Gastroesophageal sphincter (tissue), 4 donors: ENCODE measurements around the gene KTN1. TPM values are rescaled to one million over a fixed set of nuclear protein-coding genes. Genes with fewer than 3 reads are reported as not detected.

ENCODE experiments used
- ATAC-seq: fragments of 150-250 bp; one replicate; pipeline ENCODE4 v1.9.1; 2016; ENCODE audit warnings: mild to moderate bottlenecking, moderate library complexity
- H3K27ac ChIP-seq, 4 donors: fragments of 200-600 bp; sonication (generic) in 3 of 4; 1 replicate in 3 of 4; 2 replicates in 1 of 4; pipeline ENCODE4 v1.5.1; 2016 to 2019
- H3K27me3 ChIP-seq: fragments of 200-600 bp; sonication (generic); one replicate; pipeline ENCODE4 v1.5.1; 2019
- H3K36me3 ChIP-seq, 2 donors: fragments of 200-600 bp; sonication (generic); one replicate each; pipeline ENCODE4 v1.5.1; 2019; ENCODE audit warnings: control low read depth in 1 of 2
- H3K4me1 ChIP-seq, 3 donors: fragments of 200-600 bp; sonication (generic); 1 replicate in 2 of 3; 2 replicates in 1 of 3; pipeline ENCODE4 v1.5.1; 2016 to 2019; ENCODE audit warnings: control low read depth in 2 of 3
- H3K4me3 ChIP-seq, 2 donors: fragments of 200-600 bp; sonication (generic); one replicate each; pipeline ENCODE4 v1.5.1; 2019; ENCODE audit warnings: mild to moderate bottlenecking in 1 of 2, moderate library complexity in 1 of 2
- H3K9me3 ChIP-seq, 3 donors: fragments of 200-600 bp; sonication (generic); one replicate each; pipeline ENCODE4 v1.5.1; 2017 to 2019; ENCODE audit warnings: control low read depth in 2 of 3
- EP300 ChIP-seq: sonication (generic); formaldehyde crosslinking; IDR thresholded peaks from one replicate; pipeline ENCODE4 v1.6.1; 2017; ENCODE audit warnings: antibody characterized with exemption, mild to moderate bottlenecking
- POLR2A ChIP-seq, 2 donors: fragments of 450-650 bp; IDR thresholded peaks; one replicate each; pipeline ENCODE4 v1.6.1; 2017; ENCODE audit warnings: antibody characterized with exemption in 2 of 2, mild to moderate bottlenecking in 2 of 2, moderate library complexity in 1 of 2
- POLR2AphosphoS5 ChIP-seq: sonication (generic); formaldehyde crosslinking; IDR thresholded peaks from one replicate; pipeline ENCODE4 v1.6.1; 2017; ENCODE audit warnings: antibody characterized with exemption
- WGBS, 2 donors: methylation state at CpG; one replicate each; pipeline ENCODE4 v1.1.5; 2018; ENCODE audit warnings: low coverage in 1 of 2; 5-methylcytosine and 5-hydroxymethylcytosine counted together
- total RNA-seq, 4 donors: library from RNA; depleted of rRNA; stranded (reverse); fragments of >200 nt; gene quantifications; one replicate each; pipeline ENCODE4 v1.1.0, GENCODE V29; 2016
- TF ChIP-seq, protein P1 (sequence below), 4 experiments: fragments of 200-600 bp in 2 of 4; fragments of 450-650 bp in 2 of 4; sonication (generic) in 1 of 4; IDR thresholded peaks; one replicate each; pipeline ENCODE4 v1.5.1; 2017 to 2019; ENCODE audit warnings: antibody characterized with exemption in 4 of 4, mild to moderate bottlenecking in 2 of 4, moderate library complexity in 2 of 4

Gene KTN1
- total RNA-seq, 4 donors from 2014 or later = 144 to 204 (median 171) TPM

DNA sequence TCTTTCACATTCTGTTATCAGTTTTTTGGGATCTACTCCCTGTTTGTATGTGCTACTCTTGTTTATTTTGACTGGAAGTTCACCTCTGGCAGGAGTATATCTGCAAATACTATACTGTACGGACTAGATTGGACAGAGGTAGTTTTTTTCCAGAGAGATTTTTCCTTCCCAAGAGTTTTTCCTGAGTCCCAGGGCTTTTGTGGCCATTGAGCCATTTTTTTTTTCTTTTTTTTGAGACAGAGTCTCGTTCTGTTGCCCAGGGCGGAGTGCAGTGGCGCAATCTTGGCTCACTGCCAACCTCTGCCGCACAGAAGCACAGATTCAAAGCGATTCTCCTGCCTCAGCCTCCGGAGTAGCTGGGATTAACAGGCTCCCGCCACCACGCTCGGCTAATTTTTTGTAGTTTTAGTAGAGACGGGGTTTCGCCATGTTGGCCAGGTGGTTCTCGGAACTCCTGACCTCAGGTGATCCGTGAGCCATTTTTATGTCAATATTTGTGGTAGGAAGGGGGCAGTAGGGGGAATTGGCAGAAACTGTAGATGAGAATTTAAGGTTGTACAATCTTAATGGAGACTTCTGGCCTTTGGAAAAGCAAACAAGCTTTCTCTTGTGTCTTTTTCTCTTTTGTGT, 19.4 kb downstream of the KTN1 start:
- no peak for ATAC-seq
- H3K4me3 ChIP-seq = no peak overlapping the region
- peaks cover 0 to 29% (median 2%) of the 10 kb centered on the region in 3 donors for H3K4me1 ChIP-seq
- no peaks in the 10 kb centered on the region for H3K36me3 ChIP-seq
- no peak overlapping the region for H3K27ac ChIP-seq
- H3K9me3 ChIP-seq = no peaks in the 10 kb centered on the region
- WGBS, 2 donors = 81% methylated on average over 4 to 8 of the region's 14 CpGs
- H3K27me3 ChIP-seq = no peaks in the 10 kb centered on the region
- TF ChIP-seq POLR2AphosphoS5 = no peak
- TF ChIP-seq EP300 = no peak
- TF ChIP-seq POLR2A (IDR thresholded peaks at IDR 0.05) = no peak
- TF ChIP-seq, protein P1, sequence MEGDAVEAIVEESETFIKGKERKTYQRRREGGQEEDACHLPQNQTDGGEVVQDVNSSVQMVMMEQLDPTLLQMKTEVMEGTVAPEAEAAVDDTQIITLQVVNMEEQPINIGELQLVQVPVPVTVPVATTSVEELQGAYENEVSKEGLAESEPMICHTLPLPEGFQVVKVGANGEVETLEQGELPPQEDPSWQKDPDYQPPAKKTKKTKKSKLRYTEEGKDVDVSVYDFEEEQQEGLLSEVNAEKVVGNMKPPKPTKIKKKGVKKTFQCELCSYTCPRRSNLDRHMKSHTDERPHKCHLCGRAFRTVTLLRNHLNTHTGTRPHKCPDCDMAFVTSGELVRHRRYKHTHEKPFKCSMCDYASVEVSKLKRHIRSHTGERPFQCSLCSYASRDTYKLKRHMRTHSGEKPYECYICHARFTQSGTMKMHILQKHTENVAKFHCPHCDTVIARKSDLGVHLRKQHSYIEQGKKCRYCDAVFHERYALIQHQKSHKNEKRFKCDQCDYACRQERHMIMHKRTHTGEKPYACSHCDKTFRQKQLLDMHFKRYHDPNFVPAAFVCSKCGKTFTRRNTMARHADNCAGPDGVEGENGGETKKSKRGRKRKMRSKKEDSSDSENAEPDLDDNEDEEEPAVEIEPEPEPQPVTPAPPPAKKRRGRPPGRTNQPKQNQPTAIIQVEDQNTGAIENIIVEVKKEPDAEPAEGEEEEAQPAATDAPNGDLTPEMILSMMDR (IDR thresholded peaks at IDR 0.05) = no peak

- no peak for ATAC-seq
- H3K4me1 ChIP-seq = peaks cover 2 to 44% (median 2%) of the 10 kb centered on the region in 3 donors
- 59 to 86% methylated on average over 3 to 5 of the region's 5 CpGs for WGBS, 2 donors
- no peaks in the 10 kb centered on the region for H3K9me3 ChIP-seq
- H3K27ac ChIP-seq = no peak overlapping the region
- TF ChIP-seq POLR2AphosphoS5 (no peak), POLR2A (IDR thresholded peaks at IDR 0.05) (no peak), EP300 (no peak)
- TF ChIP-seq, protein P1 (IDR thresholded peaks at IDR 0.05) = no peak
- no peaks in the 10 kb centered on the region for H3K27me3 ChIP-seq
- H3K4me3 ChIP-seq = no peak overlapping the region
- H3K36me3 ChIP-seq = no peaks in the 10 kb centered on the region
These were observed 21.0 kb downstream of the KTN1 start for GRCh38 chr14:55600784-55601561.

- TF ChIP-seq EP300 = no peak
- WGBS, 2 donors = 59 to 87% methylated on average over 4 of the region's 4 CpGs
- no peak for ATAC-seq
These were observed 23.5 kb downstream of the KTN1 start for GRCh38 chr14:55603401-55603953.

GRCh38 chr14:55604488-55604887, 24.5 kb downstream of the KTN1 start:
- TF ChIP-seq, protein P1 (IDR thresholded peaks at IDR 0.05) = no peak
- TF ChIP-seq POLR2AphosphoS5 (no peak), EP300 (no peak), POLR2A (IDR thresholded peaks at IDR 0.05) (no peak)
- ATAC-seq = no peak
- Histone ChIP-seq H3K27me3 (no peaks in the 10 kb centered on the region), H3K36me3 (no peaks in the 10 kb centered on the region), H3K27ac (no peak overlapping the region), H3K9me3 (no peaks in the 10 kb centered on the region), H3K4me1 (peaks cover 2 to 69% (median 5%) of the 10 kb centered on the region in 3 donors), H3K4me3 (no peak overlapping the region)

More at GRCh38 chr14:55603401-55603953, 23.5 kb downstream of the KTN1 start:
- Histone ChIP-seq H3K9me3 (no peaks in the 10 kb centered on the region), H3K27me3 (no peaks in the 10 kb centered on the region), H3K36me3 (no peaks in the 10 kb centered on the region), H3K4me3 (no peak overlapping the region), H3K4me1 (peaks cover 2 to 65% (median 4%) of the 10 kb centered on the region in 3 donors), H3K27ac (no peak overlapping the region)

DNA sequence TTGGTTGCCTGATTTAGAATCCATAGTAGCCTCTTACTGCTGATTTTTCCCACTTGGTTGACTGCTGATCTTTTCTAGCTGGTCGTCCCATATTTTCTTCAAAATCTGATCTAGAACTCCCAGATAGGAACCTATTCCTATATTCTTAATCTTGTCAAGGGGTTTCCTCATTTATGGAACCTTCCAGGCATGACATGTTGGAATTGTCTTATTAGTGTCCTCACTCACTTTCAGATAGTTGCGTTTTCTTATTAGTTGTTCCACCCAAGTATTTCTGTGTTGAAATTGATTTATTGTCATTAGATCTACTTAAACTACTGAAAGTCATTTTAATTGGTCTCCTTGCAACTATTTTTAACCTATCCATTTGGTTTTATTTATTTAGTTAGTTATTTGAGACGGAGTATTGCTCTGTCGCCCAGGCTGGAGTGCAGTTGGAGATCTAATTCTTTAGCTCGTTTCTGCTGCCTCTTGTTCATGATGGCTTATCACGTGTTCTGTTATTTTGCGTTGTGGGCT, 25.0 kb downstream of the KTN1 start:
- no peaks in the 10 kb centered on the region for H3K27me3 ChIP-seq
- no peaks in the 10 kb centered on the region for H3K9me3 ChIP-seq
- ATAC-seq = no peak
- no peaks in the 10 kb centered on the region for H3K36me3 ChIP-seq
- 86 to 91% methylated on average over 5 to 7 of the region's 7 CpGs for WGBS, 2 donors
- no peak overlapping the region for H3K27ac ChIP-seq
- H3K4me3 ChIP-seq = no peak overlapping the region
- H3K4me1 ChIP-seq = peaks cover 2 to 74% (median 8%) of the 10 kb centered on the region in 3 donors
- TF ChIP-seq, protein P1 (IDR thresholded peaks at IDR 0.05) = no peak
